ENCODE measurements around the gene OTOGL.
"Not testable (repeated sequence)": the region's sequence is repeated elsewhere in the genome, so short reads cannot be mapped to it uniquely, and the experiment has no call there.

The OTOGL gene

DNA sequence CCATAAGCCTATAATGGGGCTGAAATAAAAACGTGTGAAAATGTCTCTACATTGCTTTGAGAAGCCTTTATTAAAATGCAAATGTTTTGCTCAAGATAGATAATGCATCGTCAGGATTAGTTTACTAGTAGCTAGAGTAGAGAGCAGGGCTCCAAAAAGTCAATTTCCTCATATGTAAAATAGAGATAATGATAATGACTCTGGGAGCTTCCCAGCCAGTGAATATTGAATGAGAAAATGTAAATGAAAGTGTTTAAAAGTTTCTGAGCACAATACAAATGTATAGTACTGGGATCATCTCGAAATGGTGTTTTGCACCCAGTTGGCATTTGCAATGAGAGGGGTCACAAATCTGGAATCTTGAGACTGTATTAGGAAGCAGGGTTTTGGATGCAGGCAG is 135.3 kb downstream of the OTOGL start:
- no peak for DNase-seq

GRCh38 chr12:80235944-80236343 is 136.6 kb downstream of the OTOGL start:
- DNase-seq: no peak

DNA sequence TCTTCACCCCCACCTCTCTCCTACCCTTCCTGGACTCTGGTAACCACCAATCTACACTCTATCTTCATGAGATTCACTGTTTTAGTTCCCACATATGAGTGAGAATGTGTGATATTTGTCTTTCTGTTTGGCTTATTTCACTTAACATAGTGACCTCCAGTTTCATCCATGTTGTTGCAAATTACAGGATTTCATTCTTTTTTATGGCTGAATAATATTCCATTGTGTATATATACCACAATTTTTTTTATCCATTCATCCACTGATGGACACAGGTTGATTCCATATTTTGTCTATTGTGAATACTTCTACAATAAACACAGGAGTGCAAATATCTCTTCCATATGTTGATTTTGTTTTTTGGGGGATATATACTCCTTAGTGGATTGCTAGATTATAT is 140.5 kb downstream of the OTOGL start:
- DNase-seq: no peak

- DNase-seq: no peak
These were observed 142.4 kb downstream of the OTOGL start for GRCh38 chr12:80241576-80242273.

DNA sequence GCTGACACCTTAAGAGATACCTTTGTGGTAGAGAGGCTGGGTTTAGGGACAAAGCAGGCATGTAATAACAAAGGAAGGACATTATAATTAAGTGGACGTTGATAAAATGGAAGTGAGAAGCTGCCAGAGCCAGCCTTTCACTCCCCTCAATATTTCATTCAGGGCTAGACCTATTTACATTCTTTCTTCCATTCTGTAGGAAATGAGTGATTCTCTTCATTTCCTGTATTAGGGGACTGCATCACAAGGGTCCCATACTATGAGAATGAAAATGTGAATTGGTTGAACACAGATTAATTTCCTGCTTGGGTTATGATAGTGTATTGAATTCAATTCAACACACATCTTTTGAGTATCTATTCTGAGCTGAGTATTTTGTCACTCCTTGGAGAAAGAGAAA is 143.0 kb downstream of the OTOGL start:
- DNase-seq: no peak

DNA sequence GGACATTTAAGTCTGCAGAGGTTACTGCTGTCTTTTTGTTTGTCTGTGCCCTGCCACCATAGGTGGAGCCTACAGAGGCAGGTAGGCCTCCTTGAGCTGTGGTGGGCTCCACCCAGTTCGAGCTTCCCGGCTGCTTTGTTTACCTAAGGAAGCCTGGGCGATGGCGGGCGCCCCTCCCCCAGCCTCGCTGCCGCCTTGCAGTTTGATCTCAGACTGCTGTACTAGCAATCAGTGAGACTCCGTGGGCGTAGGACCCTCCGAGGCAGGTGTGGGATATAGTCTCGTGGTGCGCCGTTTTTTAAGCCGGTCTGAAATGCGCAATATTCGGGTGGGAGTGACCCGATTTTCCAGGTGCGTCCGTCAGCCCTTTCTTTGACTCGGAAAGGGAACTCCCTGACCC is 150.2 kb downstream of the OTOGL start:
- DNase-seq: not testable (repeated sequence)

DNA sequence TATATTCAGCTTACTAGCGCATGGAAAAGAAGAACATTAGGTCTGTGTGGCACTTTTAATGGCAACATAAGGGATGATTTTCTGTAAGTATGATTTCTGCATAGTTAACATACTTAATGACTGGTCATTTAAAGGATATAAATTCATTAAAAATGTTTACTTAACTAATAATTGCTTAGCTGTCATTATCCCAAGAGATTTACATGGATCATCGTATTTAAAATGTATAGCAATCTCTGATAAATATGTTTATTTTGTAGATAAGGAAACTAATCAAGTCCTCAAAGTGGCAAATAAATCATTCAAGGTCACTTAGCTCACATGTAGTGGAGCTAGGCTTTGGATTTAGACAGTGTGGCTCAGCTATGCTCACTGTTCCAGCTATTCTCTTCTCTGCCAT is 158.6 kb downstream of the OTOGL start:
- DNase-seq: no peak

GRCh38 chr12:80260269-80260668 is 160.9 kb downstream of the OTOGL start:
- DNase-seq: no peak

DNA sequence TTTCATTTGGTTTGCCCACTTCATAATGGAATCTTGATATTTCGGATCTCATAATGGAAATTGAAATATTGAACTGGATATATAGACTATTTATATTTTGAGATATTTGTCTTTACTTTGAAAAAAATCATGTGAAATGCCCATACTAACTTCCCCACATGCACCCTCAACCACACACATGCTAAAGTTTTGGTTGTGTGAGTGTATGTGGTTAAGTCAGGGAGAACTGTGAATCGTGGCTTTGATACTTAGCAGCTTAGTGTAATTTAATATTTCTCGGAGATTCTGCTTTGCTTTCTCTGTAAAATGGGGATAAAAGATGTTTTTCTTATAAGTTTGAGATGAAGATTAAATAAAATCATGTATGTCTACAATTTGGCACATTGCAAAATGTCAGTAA is 162.1 kb downstream of the OTOGL start:
- DNase-seq: no peak

DNA sequence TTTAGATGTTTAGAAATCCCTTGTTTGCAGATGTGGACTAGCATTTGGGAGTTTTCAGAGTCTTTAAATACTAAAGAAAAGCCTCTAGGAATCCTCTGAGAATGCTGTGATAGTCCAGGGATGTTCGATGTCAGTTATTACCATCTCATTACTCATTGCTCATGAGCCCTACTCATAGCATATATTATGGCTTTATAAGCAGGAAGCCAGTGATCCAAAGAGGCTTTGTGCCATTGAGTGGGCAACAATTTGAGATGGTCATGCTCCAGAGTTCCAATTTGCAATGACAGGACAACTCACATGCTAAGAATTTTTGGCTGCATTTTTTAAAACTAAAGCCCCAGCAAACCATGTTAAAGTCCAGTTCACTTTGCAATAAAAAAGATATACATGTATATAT is 163.0 kb downstream of the OTOGL start:
- no peak for DNase-seq

DNA sequence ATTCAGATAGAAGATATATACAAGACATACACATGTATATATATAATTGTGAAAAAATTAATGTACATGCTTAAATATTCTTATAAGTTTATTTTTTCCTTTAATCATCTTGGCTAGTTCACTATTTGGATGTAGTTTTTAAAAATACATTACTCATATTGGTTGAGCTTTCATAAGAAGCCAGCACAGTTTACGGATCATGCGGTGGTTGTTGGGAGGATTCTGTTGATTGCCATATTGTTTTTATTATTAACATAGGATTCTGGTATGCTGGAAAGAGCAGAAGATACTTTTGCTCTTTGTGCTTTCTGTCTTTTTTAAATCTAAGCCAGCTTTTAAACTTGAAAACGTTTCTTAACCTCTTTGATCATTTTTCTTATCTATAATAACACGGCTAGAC is 163.4 kb downstream of the OTOGL start:
- DNase-seq: no peak

DNA sequence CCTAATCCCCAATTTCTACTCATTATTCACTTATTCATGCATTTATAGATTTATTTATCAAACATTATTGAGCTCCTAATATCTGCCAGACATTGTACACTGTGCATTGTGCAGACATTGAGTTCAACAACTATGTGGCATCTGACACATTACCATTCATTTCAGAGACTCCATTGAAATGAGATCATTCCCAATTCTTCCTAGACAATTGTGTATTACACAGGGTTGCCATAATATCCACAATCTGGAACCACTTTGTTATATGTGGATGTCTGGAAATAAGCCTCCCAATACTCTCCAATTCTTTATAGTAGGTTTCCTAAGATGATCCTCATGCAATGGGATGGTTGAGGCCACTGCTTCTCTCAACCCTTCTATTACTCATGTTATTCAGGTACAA is 165.0 kb downstream of the OTOGL start:
- DNase-seq: no peak

DNA sequence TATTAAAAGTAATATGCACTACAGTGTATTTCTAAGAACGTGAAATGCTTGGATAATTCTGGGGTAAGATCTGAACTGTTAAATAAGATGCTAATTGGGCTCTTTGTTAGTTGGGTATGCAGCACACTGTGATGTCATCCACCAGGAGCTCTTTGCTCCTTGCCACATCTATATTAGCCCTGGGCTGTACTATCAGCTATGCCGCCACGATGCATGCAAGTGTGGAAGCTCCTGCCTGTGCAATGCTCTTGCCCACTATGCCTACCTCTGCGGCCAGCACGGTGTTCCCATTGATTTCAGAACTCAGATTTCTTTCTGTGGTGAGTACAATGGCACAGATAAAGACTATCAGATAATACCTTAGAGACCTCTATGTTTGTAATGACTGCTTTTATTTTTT is 165.6 kb downstream of the OTOGL start:
- no peak for DNase-seq

- DNase-seq: no peak
These were observed 169.8 kb downstream of the OTOGL start for GRCh38 chr12:80268924-80269749.

GRCh38 chr12:80269803-80270552 is 170.6 kb downstream of the OTOGL start:
- DNase-seq: no peak

GRCh38 chr12:80271780-80272179 is 172.4 kb downstream of the OTOGL start:
- no peak for DNase-seq

DNA sequence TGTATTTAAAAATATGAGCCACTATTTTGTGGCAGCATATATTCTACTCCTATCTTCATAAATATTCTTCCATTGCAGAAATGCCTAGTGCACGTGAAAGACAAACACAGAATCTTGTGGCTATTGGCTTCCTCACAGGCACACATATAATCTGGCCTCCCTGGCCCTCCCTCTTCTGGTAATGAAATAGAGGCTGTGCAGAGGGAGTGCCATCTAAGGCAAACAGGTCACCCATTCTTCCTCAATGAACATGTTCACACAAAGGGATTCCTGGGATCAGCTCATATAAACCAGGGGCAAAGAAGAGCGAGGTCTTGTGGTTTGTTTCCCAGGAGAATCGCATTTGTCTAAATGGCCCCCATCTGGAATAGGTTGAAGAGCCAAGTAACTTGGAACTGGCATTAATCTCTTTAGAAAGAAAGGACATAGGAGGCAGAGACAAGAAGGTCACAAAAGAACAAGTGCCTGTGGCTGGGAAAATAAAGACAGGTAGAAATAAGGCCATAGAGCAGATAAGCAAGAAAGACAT is 173.1 kb downstream of the OTOGL start:
- no peak for DNase-seq

- no peak for DNase-seq
These were observed 173.8 kb downstream of the OTOGL start for GRCh38 chr12:80273144-80273543.

- DNase-seq: no peak
These were observed 178.4 kb downstream of the OTOGL start for GRCh38 chr12:80277732-80278131.

DNA sequence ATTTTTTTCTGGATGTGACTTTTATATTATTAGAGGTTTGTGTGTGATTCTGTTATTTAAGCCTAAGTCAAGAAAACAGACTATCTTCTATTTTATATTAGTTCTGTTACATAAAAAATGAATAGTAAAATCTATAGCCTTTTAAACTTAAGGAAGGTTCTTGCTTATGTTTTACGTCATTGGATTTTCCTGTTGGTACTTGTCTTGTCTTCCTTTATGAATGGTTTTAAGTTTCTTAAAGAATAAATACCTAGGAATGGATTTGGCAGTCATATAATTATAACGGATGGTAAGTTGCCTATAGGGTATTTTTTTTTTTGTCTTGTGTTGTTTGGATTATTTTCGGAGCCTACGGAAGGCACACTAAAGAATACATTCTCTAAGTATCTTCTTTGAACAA is 182.9 kb downstream of the OTOGL start:
- DNase-seq: no peak

- DNase-seq: no peak
These were observed 183.4 kb downstream of the OTOGL start for GRCh38 chr12:80282761-80283160.

GRCh38 chr12:80291108-80291754 is 191.9 kb downstream of the OTOGL start:
- no peak for DNase-seq

- no peak for DNase-seq
These were observed 194.0 kb downstream of the OTOGL start for GRCh38 chr12:80293347-80293746.

Measured in activated T-cell treated with anti-CD3 and anti-CD28 coated beads, Interleukin-2, amount 50 U/mL, for 48 hours (primary cell).